Activated CD4-positive, alpha-beta memory T cell treated with anti-CD3 and anti-CD28 coated beads for 36 hours (primary cell): ENCODE results near the gene STRBP. TPM values are rescaled to one million over a fixed set of nuclear protein-coding genes. Genes with fewer than 3 reads are reported as not detected.
"Not testable (repeated sequence)": the region's sequence is repeated elsewhere in the genome, so short reads cannot be mapped to it uniquely, and the experiment has no call there.

Source experiments
- CTCF ChIA-PET: fragments of 350-600 bp; sonication (Branson Sonifier 250); formaldehyde crosslinking; loops from one replicate; lab custom pipeline; 2021; ENCODE audit warnings: antibody characterized with exemption, inconsistent platforms; lab: Charles Lee
- POLR2A ChIA-PET: fragments of 350-600 bp; sonication (Branson Sonifier 250); formaldehyde crosslinking; loops from one replicate; lab custom pipeline; 2021; ENCODE audit warnings: antibody characterized with exemption; lab: Charles Lee
- DNase-seq: peaks from one replicate; pipeline ENCODE4 v3.0.0-alpha.2; 2020
- H3K27ac Mint-ChIP-seq: one replicate; pipeline ENCODE4 v1.8.0; 2021; ENCODE audit warnings: mixed read lengths
- H3K27me3 Mint-ChIP-seq: one replicate; pipeline ENCODE4 v1.8.0; 2021; ENCODE audit warnings: mixed read lengths
- H3K36me3 Mint-ChIP-seq: one replicate; pipeline ENCODE4 v1.8.0; 2021; ENCODE audit warnings: mixed read lengths
- H3K4me1 Mint-ChIP-seq: one replicate; pipeline ENCODE4 v1.8.0; 2021; ENCODE audit warnings: low read depth, mixed read lengths
- H3K4me3 Mint-ChIP-seq: one replicate; pipeline ENCODE4 v1.8.0; 2021; ENCODE audit warnings: mild to moderate bottlenecking, mixed read lengths
- H3K9me3 Mint-ChIP-seq: one replicate; pipeline ENCODE4 v1.8.0; 2021; ENCODE audit warnings: mixed read lengths
- intact Hi-C: fragments of 100-400 bp; cut with micrococcal nuclease; formaldehyde crosslinking; loops from one replicate; pipeline ENCODE4 v1.15.1; 2023
- total RNA-seq, 2 experiments: library from RNA; stranded (reverse); gene quantifications; one replicate each; pipeline ENCODE4 v1.2.3, GENCODE V29; 2021

The STRBP gene
- total RNA-seq, 2 experiments from 2014 or later, result 27.5 to 29.1 TPM

DNA sequence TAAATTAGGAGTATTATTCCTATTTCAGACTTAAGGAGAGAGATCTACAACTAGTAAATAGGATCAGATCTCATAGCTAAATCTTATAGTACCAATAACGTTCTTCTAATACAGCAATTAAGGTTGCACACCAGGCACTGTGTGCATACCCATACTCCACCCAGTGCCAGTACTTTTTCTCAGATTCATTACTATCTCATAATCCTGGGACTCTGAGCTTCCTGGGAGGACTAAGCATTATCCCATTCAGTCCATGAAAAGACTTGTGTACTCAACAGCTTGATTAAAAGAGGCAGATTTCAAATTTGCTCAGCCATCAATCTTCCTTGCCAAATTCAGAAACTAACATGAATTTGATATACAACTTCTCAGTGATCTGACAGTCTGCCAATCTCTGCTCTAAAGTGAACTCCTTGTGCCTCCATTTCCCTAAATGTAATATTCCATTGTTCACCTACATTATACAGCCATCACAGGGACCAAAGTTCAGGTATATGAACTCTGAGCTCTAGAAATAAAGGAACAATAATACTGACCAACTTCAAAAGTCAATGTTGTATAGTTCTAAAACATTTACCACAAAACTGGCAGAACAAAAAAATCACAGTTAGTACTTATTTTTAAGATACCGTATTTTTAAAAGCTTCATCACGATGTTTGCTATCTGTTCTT, 7.2 kb downstream of the STRBP start:
- Mint-ChIP-seq H3K27me3 (no peaks in the 10 kb centered on the region), H3K27ac (no peak overlapping the region), H3K36me3 (no peaks in the 10 kb centered on the region), H3K4me3 (no peak overlapping the region), H3K9me3 (no peaks in the 10 kb centered on the region), H3K4me1 (peaks cover 18% of the 10 kb centered on the region)
- ChIA-PET POLR2A (no interaction called here), CTCF (interaction anchor here (0.9 to 1.3 kb wide), 2 partner anchors 8 to 23 kb away, joined by 3 to 4 read pairs; no protein-coding TSS in a partner anchor)
- intact Hi-C loops, result no loop called here
- no peak for DNase-seq

DNA sequence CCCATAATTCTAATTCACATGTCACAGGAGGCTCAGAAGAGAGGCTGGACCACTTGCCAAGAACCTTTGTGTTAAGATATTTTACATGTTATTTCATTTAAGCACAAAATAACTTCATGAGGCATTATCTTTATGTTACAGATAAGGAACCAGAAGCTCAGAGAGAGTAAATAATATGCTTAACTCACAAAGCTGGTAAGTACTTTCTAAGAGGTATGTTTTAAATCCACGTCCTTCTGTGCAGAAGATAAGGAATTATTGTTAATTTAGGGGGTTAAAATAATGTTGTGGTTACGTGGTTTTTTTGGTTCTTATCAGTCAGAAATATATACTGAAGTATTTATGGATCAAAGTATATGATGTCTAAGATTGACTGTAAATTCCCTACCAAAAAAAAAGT, 8.0 kb downstream of the STRBP start:
- Mint-ChIP-seq H3K9me3 (no peaks in the 10 kb centered on the region), H3K27ac (no peak overlapping the region), H3K4me3 (no peak overlapping the region), H3K27me3 (no peaks in the 10 kb centered on the region), H3K36me3 (no peaks in the 10 kb centered on the region), H3K4me1 (peaks cover 12% of the 10 kb centered on the region)
- intact Hi-C loops, result no loop called here
- POLR2A ChIA-PET, result no interaction called here
- CTCF ChIA-PET, result interaction anchor here (0.6 to 1.3 kb wide), 2 partner anchors 9 to 1578 kb away, joined by 3 read pairs; no protein-coding TSS in a partner anchor
- DNase-seq, result no peak

DNA sequence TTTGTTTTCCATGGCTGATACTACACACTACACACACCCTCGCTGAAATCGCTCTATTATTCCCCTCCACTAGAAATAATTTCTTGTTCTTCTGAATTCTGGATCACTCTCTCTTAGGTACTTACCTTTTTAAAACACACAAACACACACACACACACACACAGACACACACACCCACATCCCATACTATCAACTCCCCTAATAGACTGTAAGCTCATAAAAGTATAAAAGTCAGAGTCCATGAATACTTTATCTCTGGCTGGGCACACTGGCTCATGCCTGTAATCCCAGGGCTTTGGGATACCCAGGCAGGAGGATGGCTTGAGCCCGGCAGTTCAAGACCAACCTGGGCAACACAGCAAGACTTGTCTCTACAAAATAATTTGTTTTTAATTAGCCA, 11.1 kb downstream of the STRBP start:
- no peaks in the 10 kb centered on the region for H3K36me3 Mint-ChIP-seq
- H3K27ac Mint-ChIP-seq, result no peak overlapping the region
- H3K9me3 Mint-ChIP-seq, result no peaks in the 10 kb centered on the region
- no peak overlapping the region for H3K4me3 Mint-ChIP-seq
- H3K4me1 Mint-ChIP-seq, result peaks cover 10% of the 10 kb centered on the region
- DNase-seq, result no peak
- CTCF ChIA-PET, result no interaction called here
- no peaks in the 10 kb centered on the region for H3K27me3 Mint-ChIP-seq
- intact Hi-C loops, result no loop called here
- POLR2A ChIA-PET, result no interaction called here

DNA sequence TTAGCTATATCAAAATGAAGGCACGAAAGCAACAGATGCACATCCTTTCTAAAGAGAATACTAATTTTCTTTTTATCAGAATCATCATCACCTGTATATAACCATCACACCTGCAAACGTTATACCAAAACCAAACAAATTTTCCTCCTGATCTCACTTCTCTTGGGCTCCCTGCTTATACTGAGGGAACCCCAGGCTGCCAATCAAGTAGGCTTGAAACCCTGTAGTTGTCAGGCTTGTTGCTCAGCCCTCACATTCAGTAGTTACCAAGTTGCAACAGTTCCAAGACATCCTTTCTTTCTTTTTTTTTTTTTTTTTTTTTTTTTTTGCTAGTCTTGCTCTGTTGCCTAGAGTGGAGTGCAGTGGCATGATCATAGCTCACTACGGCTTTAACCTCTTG, 12.7 kb downstream of the STRBP start:
- intact Hi-C loops, result no loop called here
- CTCF ChIA-PET, result no interaction called here
- H3K36me3 Mint-ChIP-seq, result no peaks in the 10 kb centered on the region
- no peaks in the 10 kb centered on the region for H3K4me1 Mint-ChIP-seq
- POLR2A ChIA-PET, result no interaction called here
- H3K9me3 Mint-ChIP-seq, result no peaks in the 10 kb centered on the region
- DNase-seq, result no peak
- no peaks in the 10 kb centered on the region for H3K27me3 Mint-ChIP-seq
- H3K27ac Mint-ChIP-seq, result no peak overlapping the region
- no peak overlapping the region for H3K4me3 Mint-ChIP-seq

DNA sequence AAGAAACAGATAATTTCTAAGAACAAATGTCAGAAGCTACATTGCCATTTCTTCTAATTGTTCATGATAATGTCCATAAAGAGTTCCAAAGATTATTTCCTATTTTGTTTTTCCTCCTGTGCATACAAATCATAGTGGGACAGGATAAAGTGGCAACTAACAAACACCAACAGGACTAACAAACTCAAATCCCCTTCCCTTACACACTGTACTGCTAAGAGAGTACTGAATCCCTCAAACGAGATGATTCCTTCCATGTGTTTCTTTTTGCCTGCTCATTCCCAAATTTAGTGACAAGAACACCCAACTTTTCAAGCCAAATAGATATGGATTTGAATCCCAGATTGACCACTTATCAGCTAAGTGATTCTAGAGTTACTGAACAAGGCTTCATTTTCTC, 15.2 kb downstream of the STRBP start:
- Mint-ChIP-seq H3K36me3 (no peaks in the 10 kb centered on the region), H3K9me3 (no peaks in the 10 kb centered on the region), H3K27ac (no peak overlapping the region), H3K4me1 (peaks cover 2% of the 10 kb centered on the region), H3K4me3 (no peak overlapping the region), H3K27me3 (no peaks in the 10 kb centered on the region)
- intact Hi-C loops, result no loop called here
- CTCF ChIA-PET, result no interaction called here
- DNase-seq, result no peak
- POLR2A ChIA-PET, result no interaction called here

DNA sequence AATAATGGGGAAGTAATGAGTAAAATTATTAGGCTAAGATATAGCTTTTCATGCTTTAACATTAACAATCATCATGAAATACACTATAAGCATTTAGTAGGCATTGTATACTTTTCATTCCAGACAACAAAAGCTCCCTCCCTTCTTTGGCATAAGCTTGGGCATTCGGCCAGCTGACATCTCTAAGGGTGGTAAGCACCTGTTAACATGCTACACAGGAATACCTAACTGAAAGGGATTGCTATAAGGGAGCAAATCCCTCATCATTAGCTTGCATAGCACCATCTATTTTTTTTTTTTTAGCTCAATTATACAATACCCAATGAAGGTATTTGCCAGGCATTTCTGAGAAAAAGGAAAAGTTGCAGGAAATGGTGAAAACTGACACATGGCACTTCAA, 16.6 kb downstream of the STRBP start:
- CTCF ChIA-PET, result interaction anchor here (0.8 kb wide), 1 partner anchor 18 kb away, joined by 3 read pairs; no protein-coding TSS in a partner anchor
- Mint-ChIP-seq H3K27ac (no peak overlapping the region), H3K36me3 (no peaks in the 10 kb centered on the region), H3K9me3 (no peaks in the 10 kb centered on the region), H3K4me1 (peaks cover 6% of the 10 kb centered on the region), H3K27me3 (no peaks in the 10 kb centered on the region), H3K4me3 (no peak overlapping the region)
- no peak for DNase-seq
- POLR2A ChIA-PET, result no interaction called here
- intact Hi-C loops, result no loop called here

DNA sequence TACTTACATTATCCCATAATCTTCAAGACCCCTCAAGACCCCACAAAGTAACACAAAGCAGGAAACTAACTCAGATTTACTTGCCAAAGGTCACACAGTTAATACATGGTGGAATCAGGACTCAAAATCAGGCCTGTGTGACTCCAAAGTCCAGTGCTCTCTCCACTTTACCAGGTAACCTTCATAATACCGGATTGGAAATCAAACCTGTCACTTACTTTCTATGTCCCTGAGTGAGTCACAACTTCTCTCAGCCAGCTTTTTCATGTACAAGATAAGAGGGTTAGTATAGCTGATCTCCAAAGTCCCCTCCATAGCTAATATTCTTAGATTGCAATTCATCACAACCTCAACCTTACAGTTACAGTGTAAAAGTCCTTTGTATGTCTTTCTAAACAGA, 17.1 kb downstream of the STRBP start:
- H3K27me3 Mint-ChIP-seq, result no peaks in the 10 kb centered on the region
- H3K4me1 Mint-ChIP-seq, result peaks cover 10% of the 10 kb centered on the region
- H3K27ac Mint-ChIP-seq, result no peak overlapping the region
- H3K36me3 Mint-ChIP-seq, result no peaks in the 10 kb centered on the region
- H3K9me3 Mint-ChIP-seq, result no peaks in the 10 kb centered on the region
- CTCF ChIA-PET, result no interaction called here
- intact Hi-C loops, result no loop called here
- no peak overlapping the region for H3K4me3 Mint-ChIP-seq
- POLR2A ChIA-PET, result no interaction called here
- DNase-seq, result no peak

DNA sequence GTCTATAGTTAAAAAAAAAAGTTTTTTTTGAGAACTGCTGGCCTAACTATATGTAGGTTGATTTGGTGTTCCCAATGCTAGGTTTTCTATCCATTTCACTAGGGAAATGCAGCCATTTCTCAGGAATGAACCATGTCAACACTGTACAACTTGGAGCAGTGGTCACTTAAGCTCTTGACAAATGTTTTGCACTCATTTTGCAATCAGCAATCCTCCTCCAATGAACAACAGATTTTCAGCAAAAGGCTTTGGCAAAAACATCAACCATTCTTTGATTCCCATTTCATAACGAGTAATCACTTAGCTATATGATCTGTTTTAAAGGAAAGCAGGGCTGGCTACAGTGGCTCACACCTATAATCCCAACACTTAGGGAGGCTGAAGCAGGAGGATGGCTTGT, 17.9 kb downstream of the STRBP start:
- Mint-ChIP-seq H3K9me3 (no peaks in the 10 kb centered on the region), H3K4me1 (peaks cover 17% of the 10 kb centered on the region), H3K4me3 (no peak overlapping the region), H3K27me3 (no peaks in the 10 kb centered on the region), H3K27ac (no peak overlapping the region), H3K36me3 (no peaks in the 10 kb centered on the region)
- no peak for DNase-seq
- ChIA-PET CTCF (no interaction called here), POLR2A (no interaction called here)
- intact Hi-C loops, result no loop called here

DNA sequence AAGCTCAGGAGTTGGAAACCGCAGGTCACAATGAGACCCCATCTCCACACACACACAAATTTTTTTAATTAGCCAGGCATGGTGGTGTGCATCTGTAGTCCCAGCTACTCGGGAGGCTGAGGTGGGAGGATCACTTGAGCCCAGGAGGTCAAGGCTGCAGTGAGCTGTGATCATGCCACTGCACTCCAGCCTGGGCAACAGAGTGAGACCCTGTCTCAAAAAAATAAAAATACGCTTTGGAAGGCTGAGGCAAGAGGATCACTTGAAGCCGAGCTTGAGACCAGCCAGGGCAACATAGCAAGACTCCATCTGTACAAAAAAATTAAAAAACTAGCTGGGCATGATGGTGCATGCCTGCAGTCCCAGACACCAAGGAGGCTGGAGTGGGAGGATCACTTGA, 19.2 kb downstream of the STRBP start:
- peaks cover 17% of the 10 kb centered on the region for H3K4me1 Mint-ChIP-seq
- H3K27me3 Mint-ChIP-seq, POLR2A ChIA-PET, H3K36me3 Mint-ChIP-seq, intact Hi-C loops, DNase-seq, H3K27ac Mint-ChIP-seq, H3K9me3 Mint-ChIP-seq, H3K4me3 Mint-ChIP-seq: not testable (repeated sequence)
- CTCF ChIA-PET, result interaction anchor here (1.3 kb wide), 1 partner anchor 101 kb away, joined by 3 read pairs; no protein-coding TSS in a partner anchor

DNA sequence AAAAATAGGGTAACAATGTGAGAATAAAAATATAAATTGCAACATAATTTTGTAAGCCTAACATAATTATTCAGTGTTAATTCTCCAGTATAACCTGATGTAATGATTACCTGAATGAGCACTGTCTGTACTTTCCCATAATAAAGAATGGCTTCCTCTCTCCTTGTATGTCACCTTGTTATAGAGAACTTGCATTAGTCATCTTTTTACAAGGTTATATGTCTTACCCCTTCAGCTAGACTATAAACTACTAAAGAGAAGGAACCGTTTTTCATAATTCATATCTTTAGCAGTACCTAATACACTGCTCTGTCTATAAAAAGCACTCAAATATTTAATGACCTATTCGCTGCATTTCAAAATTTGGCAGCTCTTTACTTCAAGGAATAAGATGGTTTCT, 19.8 kb downstream of the STRBP start:
- no peaks in the 10 kb centered on the region for H3K27me3 Mint-ChIP-seq
- intact Hi-C loops, result no loop called here
- H3K27ac Mint-ChIP-seq, result no peak overlapping the region
- no peaks in the 10 kb centered on the region for H3K36me3 Mint-ChIP-seq
- no peak overlapping the region for H3K4me3 Mint-ChIP-seq
- CTCF ChIA-PET, result interaction anchor here (1.3 kb wide), 1 partner anchor 101 kb away, joined by 3 read pairs; no protein-coding TSS in a partner anchor
- H3K9me3 Mint-ChIP-seq, result no peaks in the 10 kb centered on the region
- peaks cover 17% of the 10 kb centered on the region for H3K4me1 Mint-ChIP-seq
- no peak for DNase-seq
- POLR2A ChIA-PET, result no interaction called here

DNA sequence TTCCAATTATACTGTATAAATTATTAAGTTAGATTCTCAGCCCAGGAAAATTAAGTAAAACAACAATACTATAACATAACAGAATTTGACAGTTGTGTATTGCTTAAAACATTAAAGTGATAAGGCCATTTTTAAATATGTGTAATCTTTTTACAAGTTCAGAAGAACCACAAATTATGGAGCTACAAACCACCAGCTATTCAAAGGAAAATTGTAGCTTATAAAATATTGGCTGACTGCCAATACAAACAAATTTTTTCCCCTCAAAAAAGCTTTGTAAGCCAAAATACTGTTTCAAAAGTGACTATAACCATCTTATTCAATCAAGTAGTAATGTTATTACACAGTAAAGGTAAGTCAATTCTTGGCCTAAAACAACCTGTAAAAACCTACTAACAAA, 21.9 kb downstream of the STRBP start:
- Mint-ChIP-seq H3K4me1 (peaks cover 17% of the 10 kb centered on the region), H3K27me3 (no peaks in the 10 kb centered on the region), H3K27ac (no peak overlapping the region), H3K4me3 (no peak overlapping the region), H3K36me3 (no peaks in the 10 kb centered on the region), H3K9me3 (no peaks in the 10 kb centered on the region)
- no peak for DNase-seq
- ChIA-PET CTCF (interaction anchor here (1.2 to 1.6 kb wide), 2 partner anchors 21 to 104 kb away, joined by 3 to 4 read pairs; no protein-coding TSS in a partner anchor), POLR2A (interaction anchor here (1.3 kb wide), 1 partner anchor 93 kb away, joined by 3 read pairs; no protein-coding TSS in a partner anchor)
- intact Hi-C loops, result no loop called here

DNA sequence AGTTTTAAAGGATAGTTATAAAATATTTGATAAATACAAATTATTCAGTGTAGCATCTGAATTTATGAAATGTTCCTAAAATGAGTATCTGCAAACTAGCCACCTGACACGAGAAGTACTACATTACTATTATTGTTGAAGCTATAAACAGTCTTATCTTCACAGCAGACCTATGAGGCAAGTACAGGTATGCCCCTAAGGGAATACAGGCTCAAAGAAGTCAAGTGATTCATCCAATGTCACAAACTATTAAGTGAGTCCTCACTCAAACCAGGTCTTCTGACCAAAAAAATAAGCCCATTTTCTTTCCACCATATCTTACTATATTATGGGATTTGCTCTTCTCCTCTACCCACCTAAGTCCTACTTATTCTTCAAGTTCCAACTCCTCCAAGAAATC, 28.7 kb downstream of the STRBP start:
- H3K36me3 Mint-ChIP-seq, result no peaks in the 10 kb centered on the region
- no peak overlapping the region for H3K27ac Mint-ChIP-seq
- peaks cover 10% of the 10 kb centered on the region for H3K4me1 Mint-ChIP-seq
- no peaks in the 10 kb centered on the region for H3K27me3 Mint-ChIP-seq
- intact Hi-C loops, result no loop called here
- CTCF ChIA-PET, result interaction anchor here (1.5 kb wide), 1 partner anchor 110 kb away, joined by 5 read pairs; no protein-coding TSS in a partner anchor
- no peak overlapping the region for H3K4me3 Mint-ChIP-seq
- H3K9me3 Mint-ChIP-seq, result no peaks in the 10 kb centered on the region
- POLR2A ChIA-PET, result no interaction called here
- no peak for DNase-seq

DNA sequence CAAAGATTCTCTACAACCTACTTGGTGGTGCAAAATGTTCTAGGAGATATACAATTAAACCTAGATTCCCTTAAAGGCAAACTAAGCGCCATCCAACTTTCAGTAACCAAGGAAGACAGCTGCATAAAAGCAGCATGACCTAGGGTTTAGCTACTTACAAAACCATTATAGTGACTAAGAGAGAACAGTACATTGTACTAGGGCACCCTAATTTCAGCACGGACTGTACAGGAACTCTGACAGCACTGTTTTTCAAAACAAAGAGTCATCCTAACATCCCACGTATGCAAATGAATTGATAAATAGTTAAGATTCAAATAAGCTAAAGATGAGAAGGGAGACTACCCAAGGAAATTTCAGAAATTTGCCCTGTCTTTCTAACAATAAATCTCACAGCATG, 30.0 kb downstream of the STRBP start:
- Mint-ChIP-seq H3K27ac (no peak overlapping the region), H3K4me3 (no peak overlapping the region), H3K4me1 (peaks cover 10% of the 10 kb centered on the region), H3K36me3 (no peaks in the 10 kb centered on the region), H3K9me3 (no peaks in the 10 kb centered on the region), H3K27me3 (no peaks in the 10 kb centered on the region)
- intact Hi-C loops, result no loop called here
- no peak for DNase-seq
- ChIA-PET CTCF (interaction anchor here (1.3 to 1.5 kb wide), 2 partner anchors 23 to 111 kb away, joined by 4 to 5 read pairs; no protein-coding TSS in a partner anchor), POLR2A (no interaction called here)
